Smooth muscle cell (in vitro differentiated cells): ENCODE measurements around the gene PIGT. TPM values are rescaled to one million over a fixed set of nuclear protein-coding genes. Genes with fewer than 3 reads are reported as not detected.

ENCODE experiments used
- microRNA-seq: library from miRNA; unstranded; fragments of <30 nt; microRNA quantifications from one replicate; pipeline ENCODE4, GENCODE V29; 2016; ENCODE audit warnings: borderline number of aligned reads
- polyA plus RNA-seq: library from polyadenylated mRNA; unstranded; fragments of >200 nt; fragmentation: Nextera tagmentation; extraction: Ambion mirVana; gene quantifications from 2 replicates; pipeline ENCODE4 v1.2.1, GENCODE V29; 2016
- small RNA-seq: library from RNA; depleted of rRNA; stranded (forward); fragments of <200 nt; gene quantifications from one replicate; pipeline ENCODE3, GENCODE V24; 2014
- total RNA-seq: library from RNA; depleted of rRNA; stranded (reverse); fragments of >200 nt; gene quantifications from 2 replicates; pipeline ENCODE4 v1.2.3, GENCODE V29; 2014

Gene PIGT
- total and polyA plus RNA-seq, 2 experiments from 2014 or later = 90.7 to 206 TPM

Small RNA genes lying within 50 kb of the gene (microRNA-seq; reads per million reads assigned to microRNA genes)
- not detected for gene MIR6812

Small RNA genes lying within 50 kb of the gene (small RNA-seq; reads per million reads assigned to genes)
- gene MIR6812 = not detected

Other genes starting within 250 kb of the PIGT start
- not detected in 2 replicates for gene PI3, start 241.2 kb upstream of the PIGT start, total RNA-seq
- not detected in 2 replicates for gene PI3, start 241.2 kb upstream of the PIGT start, polyA plus RNA-seq
- gene SEMG1, start 209.1 kb upstream of the PIGT start, total RNA-seq = not detected in 2 replicates
- gene SEMG1, start 209.1 kb upstream of the PIGT start, polyA plus RNA-seq = not detected in 2 replicates
- gene SEMG2, start 194.8 kb upstream of the PIGT start, total RNA-seq = not detected in 2 replicates
- not detected in 2 replicates for gene SEMG2, start 194.8 kb upstream of the PIGT start, polyA plus RNA-seq
- 0.63 and 1.1 TPM in 2 replicates for gene SLPI, start 161.6 kb upstream of the PIGT start, total RNA-seq
- gene SLPI, start 161.6 kb upstream of the PIGT start, polyA plus RNA-seq = 3.1 and 5.2 TPM in 2 replicates
- not detected in 2 replicates for gene RBPJL, start 109.3 kb upstream of the PIGT start, total RNA-seq
- not detected in 2 replicates for gene RBPJL, start 109.3 kb upstream of the PIGT start, polyA plus RNA-seq
- not detected in 2 replicates for gene MATN4, start 107.8 kb upstream of the PIGT start, total RNA-seq
- gene MATN4, start 107.8 kb upstream of the PIGT start, polyA plus RNA-seq = not detected in 2 replicates
- 70.7 and 78.1 TPM in 2 replicates for gene SDC4, start 67.7 kb upstream of the PIGT start, total RNA-seq
- 45.0 and 122 TPM in 2 replicates for gene SDC4, start 67.7 kb upstream of the PIGT start, polyA plus RNA-seq
- gene SYS1, start 53.0 kb upstream of the PIGT start, total RNA-seq = 14.5 and 15.2 TPM in 2 replicates
- 17.0 and 24.7 TPM in 2 replicates for gene SYS1, start 53.0 kb upstream of the PIGT start, polyA plus RNA-seq
- gene TP53TG5, start 37.8 kb upstream of the PIGT start, total RNA-seq = not detected in 2 replicates
- 0.06 TPM in 1 of 2 replicates, not detected in the other for gene TP53TG5, start 37.8 kb upstream of the PIGT start, polyA plus RNA-seq
- 5.9 and 6.4 TPM in 2 replicates for gene DBNDD2, start 7.9 kb upstream of the PIGT start, total RNA-seq
- 2.9 and 11.0 TPM in 2 replicates for gene DBNDD2, start 7.9 kb upstream of the PIGT start, polyA plus RNA-seq
- 3.0 and 5.7 TPM in 2 replicates for gene WFDC2, start 53.6 kb downstream of the PIGT start, total RNA-seq
- 9.5 and 42.9 TPM in 2 replicates for gene WFDC2, start 53.6 kb downstream of the PIGT start, polyA plus RNA-seq
- gene SPINT3, start 99.5 kb downstream of the PIGT start, total RNA-seq = not detected in 2 replicates
- not detected in 2 replicates for gene SPINT3, start 99.5 kb downstream of the PIGT start, polyA plus RNA-seq
- gene WFDC6, start 123.3 kb downstream of the PIGT start, total RNA-seq = not detected in 2 replicates
- gene WFDC6, start 123.3 kb downstream of the PIGT start, polyA plus RNA-seq = not detected in 2 replicates
- gene EPPIN, start 131.3 kb downstream of the PIGT start, total RNA-seq = not detected in 2 replicates
- not detected in 2 replicates for gene EPPIN, start 131.3 kb downstream of the PIGT start, polyA plus RNA-seq
- gene WFDC8, start 163.1 kb downstream of the PIGT start, total RNA-seq = not detected in 2 replicates
- not detected in 2 replicates for gene WFDC8, start 163.1 kb downstream of the PIGT start, polyA plus RNA-seq
- not detected in 2 replicates for gene WFDC10A, start 213.6 kb downstream of the PIGT start, total RNA-seq
- not detected in 2 replicates for gene WFDC10A, start 213.6 kb downstream of the PIGT start, polyA plus RNA-seq
- not detected in 2 replicates for gene WFDC9, start 215.1 kb downstream of the PIGT start, total RNA-seq
- not detected in 2 replicates for gene WFDC9, start 215.1 kb downstream of the PIGT start, polyA plus RNA-seq